ENCODE results near the gene PIK3R4.
A peak's percentile ranks its signal among the peaks of the same experiment; 100 is the strongest.

PIK3R4 gene

GRCh38 chr3:130746246-130747039 lies at the start of gene PIK3R4:
TSS of gene PIK3R4 (minus strand) at chr3:130746829. CDS start at chr3:130745218, 1,611 bp downstream.
- peak; percentile 97 for DNase-seq

GRCh38 chr3:130795396-130795795 lies 48.8 kb upstream of the PIK3R4 start:
- no peak for DNase-seq

- no peak for DNase-seq
Observed at GRCh38 chr3:130792246-130792645, 45.6 kb upstream of the PIK3R4 start.

- no peak for DNase-seq
Observed at GRCh38 chr3:130789782-130790322, 43.2 kb upstream of the PIK3R4 start.

- DNase-seq, result no peak
Observed at GRCh38 chr3:130787422-130788068, 40.9 kb upstream of the PIK3R4 start.

GRCh38 chr3:130786306-130786705 lies 39.7 kb upstream of the PIK3R4 start:
- DNase-seq, result no peak

GRCh38 chr3:130783629-130784028 lies 37.0 kb upstream of the PIK3R4 start:
- DNase-seq, result no peak

- no peak for DNase-seq
Observed at GRCh38 chr3:130779486-130779885, 32.9 kb upstream of the PIK3R4 start.

- no peak for DNase-seq
Observed at GRCh38 chr3:130779031-130779430, 32.4 kb upstream of the PIK3R4 start.

- no peak for DNase-seq
Observed at GRCh38 chr3:130773366-130773765, 26.7 kb upstream of the PIK3R4 start.

- no peak for DNase-seq
Observed at GRCh38 chr3:130772129-130772528, 25.5 kb upstream of the PIK3R4 start.

GRCh38 chr3:130770644-130771043 lies 24.0 kb upstream of the PIK3R4 start:
- no peak for DNase-seq

GRCh38 chr3:130761730-130762311 lies 15.2 kb upstream of the PIK3R4 start:
- no peak for DNase-seq

GRCh38 chr3:130760922-130761321 lies 14.3 kb upstream of the PIK3R4 start:
- no peak for DNase-seq

GRCh38 chr3:130759692-130760338 lies 13.2 kb upstream of the PIK3R4 start:
- peak; percentile 79 for DNase-seq

GRCh38 chr3:130758624-130759369 lies 12.2 kb upstream of the PIK3R4 start:
- DNase-seq, result no peak

GRCh38 chr3:130757611-130758150 lies 11.1 kb upstream of the PIK3R4 start:
- no peak for DNase-seq

GRCh38 chr3:130755666-130756065 lies 9.0 kb upstream of the PIK3R4 start:
- DNase-seq, result no peak

- DNase-seq, result no peak
Observed at GRCh38 chr3:130748981-130749380, 2.4 kb upstream of the PIK3R4 start.

- no peak for DNase-seq
Observed at GRCh38 chr3:130748467-130748861, 1.8 kb upstream of the PIK3R4 start.

- DNase-seq, result no peak
Observed at GRCh38 chr3:130743354-130743753, 3.3 kb downstream of the PIK3R4 start.

- no peak for DNase-seq
Observed at GRCh38 chr3:130741946-130742610, 4.6 kb downstream of the PIK3R4 start.

Data from activated effector memory CD4-positive, alpha-beta T cell treated with anti-CD3 and anti-CD28 coated beads, Interleukin-2, amount 50 U/mL, for 16 hours (primary cell).